SK-N-SH treated with all-trans-retinoic acid at 6 μM for 48 hours (cell line): ENCODE results near the gene NEDD4.
"Not testable (repeated sequence)": the region's sequence is repeated elsewhere in the genome, so short reads cannot be mapped to it uniquely, and the experiment has no call there.

Experiments
- ATAC-seq: fragments of 200-7000 bp; cut with Tn5 transposase; 3 replicates; pipeline ENCODE4 v1.9.1; 2020; ENCODE audit warnings: mild to moderate bottlenecking, moderate library complexity
- ARNTL ChIP-seq: fragments of 450-650 bp; formaldehyde crosslinking; IDR thresholded peaks from 2 replicates; pipeline ENCODE4 v1.5.0; 2020; ENCODE audit warnings: low read depth, mild to moderate bottlenecking, moderate library complexity, borderline replicate concordance
- BACH2 ChIP-seq: fragments of 250-450 bp; sonication (Bioruptor Pico); IDR thresholded peaks from 2 replicates; pipeline ENCODE4 v1.9.0; 2021; ENCODE audit warnings: mild to moderate bottlenecking, borderline replicate concordance
- ESRRG ChIP-seq: fragments of 250-450 bp; sonication (Bioruptor Pico); IDR thresholded peaks from 2 replicates; pipeline ENCODE4 v1.6.1; 2021; ENCODE audit warnings: mild to moderate bottlenecking
- GLIS3 ChIP-seq: fragments of 250-450 bp; sonication (Bioruptor Pico); IDR thresholded peaks from 2 replicates; pipeline ENCODE4 v1.5.0; 2020; ENCODE audit warnings: mild to moderate bottlenecking, moderate library complexity
- ISL1 ChIP-seq: fragments of 250-450 bp; sonication (Bioruptor Pico); IDR thresholded peaks from 2 replicates; pipeline ENCODE4 v2.1.2; 2022; ENCODE audit warnings: mild to moderate bottlenecking, moderate library complexity
- OSR1 ChIP-seq: fragments of 250-450 bp; sonication (Bioruptor Pico); IDR thresholded peaks from 2 replicates; pipeline ENCODE4 v1.8.0; 2022; ENCODE audit warnings: moderate library complexity, mild to moderate bottlenecking, inconsistent platforms
- PPARA ChIP-seq: fragments of 250-450 bp; sonication (Bioruptor Pico); IDR thresholded peaks from 2 replicates; pipeline ENCODE4 v1.5.0; 2020; ENCODE audit warnings: mild to moderate bottlenecking, borderline replicate concordance
- RARB ChIP-seq: fragments of 250-450 bp; sonication (Bioruptor Pico); IDR thresholded peaks from 2 replicates; pipeline ENCODE4 v1.8.0; 2021; ENCODE audit warnings: mild to moderate bottlenecking, moderate library complexity
- SNAI2 ChIP-seq: fragments of 250-450 bp; sonication (Bioruptor Pico); IDR thresholded peaks from 2 replicates; pipeline ENCODE4 v1.5.0; 2020; ENCODE audit warnings: mild to moderate bottlenecking, moderate library complexity
- TCF4 ChIP-seq: fragments of 250-450 bp; sonication (Bioruptor Pico); IDR thresholded peaks from 2 replicates; pipeline ENCODE4 v1.8.0; 2021; ENCODE audit warnings: mild to moderate bottlenecking, moderate library complexity, borderline replicate concordance
- TOX ChIP-seq: fragments of 250-450 bp; sonication (Bioruptor Pico); IDR thresholded peaks from 2 replicates; pipeline ENCODE4 v1.8.0; 2021; ENCODE audit warnings: mild to moderate bottlenecking, moderate library complexity, borderline replicate concordance
- ZC3H10 ChIP-seq: fragments of 250-450 bp; sonication (Bioruptor Pico); IDR thresholded peaks from 2 replicates; pipeline ENCODE4 v1.5.1; 2021; ENCODE audit warnings: mild to moderate bottlenecking, moderate library complexity
- ZFP3 ChIP-seq: fragments of 250-450 bp; sonication (Bioruptor Pico); IDR thresholded peaks from 2 replicates; pipeline ENCODE4 v1.5.0; 2020; ENCODE audit warnings: mild to moderate bottlenecking, moderate library complexity
- ZFP30 ChIP-seq: fragments of 450-650 bp; formaldehyde crosslinking; IDR thresholded peaks from 2 replicates; pipeline ENCODE4 v1.5.0; 2022; ENCODE audit warnings: mild to moderate bottlenecking, moderate library complexity
- ZNF565 ChIP-seq: fragments of 450-650 bp; formaldehyde crosslinking; conservative IDR thresholded peaks from 2 replicates; pipeline ENCODE4 v1.5.0; 2020; ENCODE audit warnings: low read depth, mild to moderate bottlenecking, moderate library complexity
- ZNF8 ChIP-seq: fragments of 450-650 bp; formaldehyde crosslinking; IDR thresholded peaks from 2 replicates; pipeline ENCODE4 v1.5.0; 2020; ENCODE audit warnings: mild to moderate bottlenecking, moderate library complexity
- TF ChIP-seq, protein P1 (sequence below): fragments of 250-450 bp; sonication (Bioruptor Pico); IDR thresholded peaks from 2 replicates; pipeline ENCODE4 v1.8.0; 2020; ENCODE audit warnings: mild to moderate bottlenecking, moderate library complexity, borderline replicate concordance
- TF ChIP-seq, protein P2 (sequence below): fragments of 250-450 bp; sonication (Bioruptor Pico); IDR thresholded peaks from 2 replicates; pipeline ENCODE4 v1.5.1; 2020; ENCODE audit warnings: low read depth, mild to moderate bottlenecking, moderate library complexity
- TF ChIP-seq, protein P3 (sequence below): fragments of 250-450 bp; sonication (Bioruptor Pico); IDR thresholded peaks from 2 replicates; pipeline ENCODE4 v1.5.0; 2020; ENCODE audit warnings: mild to moderate bottlenecking, moderate library complexity

Gene NEDD4

DNA sequence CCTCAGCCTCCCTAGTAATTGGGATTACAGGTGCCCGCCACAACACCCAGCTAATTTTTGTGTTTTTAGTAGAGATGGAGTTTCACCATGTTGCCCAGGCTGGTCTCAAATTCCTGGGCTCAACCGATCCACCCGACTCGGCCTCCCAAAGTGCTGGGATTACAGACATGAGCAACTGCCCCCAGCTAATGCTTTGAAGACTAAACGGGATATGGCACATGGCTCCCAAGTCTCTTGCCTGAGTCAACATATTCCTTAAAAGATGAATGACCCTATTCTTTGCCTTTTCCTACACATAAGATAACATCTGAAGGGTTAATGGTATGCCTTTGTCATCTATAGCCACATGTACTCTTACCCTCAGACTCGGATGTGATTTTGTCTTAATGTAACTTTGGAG is 38.4 kb upstream of the NEDD4 start:
- TF ChIP-seq ZC3H10 (CRISPR knock-in tag) (no peak), ESRRG (no peak), SNAI2 (CRISPR knock-in tag) (no peak), ZNF8 (CRISPR knock-in tag) (no peak)
- TF ChIP-seq, protein P1, sequence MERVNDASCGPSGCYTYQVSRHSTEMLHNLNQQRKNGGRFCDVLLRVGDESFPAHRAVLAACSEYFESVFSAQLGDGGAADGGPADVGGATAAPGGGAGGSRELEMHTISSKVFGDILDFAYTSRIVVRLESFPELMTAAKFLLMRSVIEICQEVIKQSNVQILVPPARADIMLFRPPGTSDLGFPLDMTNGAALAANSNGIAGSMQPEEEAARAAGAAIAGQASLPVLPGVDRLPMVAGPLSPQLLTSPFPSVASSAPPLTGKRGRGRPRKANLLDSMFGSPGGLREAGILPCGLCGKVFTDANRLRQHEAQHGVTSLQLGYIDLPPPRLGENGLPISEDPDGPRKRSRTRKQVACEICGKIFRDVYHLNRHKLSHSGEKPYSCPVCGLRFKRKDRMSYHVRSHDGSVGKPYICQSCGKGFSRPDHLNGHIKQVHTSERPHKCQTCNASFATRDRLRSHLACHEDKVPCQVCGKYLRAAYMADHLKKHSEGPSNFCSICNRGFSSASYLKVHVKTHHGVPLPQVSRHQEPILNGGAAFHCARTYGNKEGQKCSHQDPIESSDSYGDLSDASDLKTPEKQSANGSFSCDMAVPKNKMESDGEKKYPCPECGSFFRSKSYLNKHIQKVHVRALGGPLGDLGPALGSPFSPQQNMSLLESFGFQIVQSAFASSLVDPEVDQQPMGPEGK = no peak

DNA sequence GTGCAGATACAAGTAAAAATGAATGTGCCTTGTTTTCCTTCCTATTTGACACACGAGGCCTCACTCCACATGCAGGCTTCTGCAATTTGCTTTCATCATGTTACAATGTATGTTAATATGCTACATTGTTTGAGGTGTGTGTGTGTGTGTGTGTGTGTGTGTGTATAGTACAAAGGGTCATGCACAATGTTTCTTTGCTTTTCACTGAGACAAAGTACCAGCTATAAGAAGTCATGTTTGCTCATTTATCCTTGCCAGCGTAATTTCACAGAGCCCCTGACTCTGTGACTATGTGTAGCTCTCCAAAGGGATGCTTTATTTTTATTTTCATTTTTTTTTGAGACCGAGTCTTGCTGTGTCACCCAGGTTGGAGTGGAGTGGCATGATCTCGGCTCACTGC is 38.0 kb upstream of the NEDD4 start:
- TF ChIP-seq, protein P2, sequence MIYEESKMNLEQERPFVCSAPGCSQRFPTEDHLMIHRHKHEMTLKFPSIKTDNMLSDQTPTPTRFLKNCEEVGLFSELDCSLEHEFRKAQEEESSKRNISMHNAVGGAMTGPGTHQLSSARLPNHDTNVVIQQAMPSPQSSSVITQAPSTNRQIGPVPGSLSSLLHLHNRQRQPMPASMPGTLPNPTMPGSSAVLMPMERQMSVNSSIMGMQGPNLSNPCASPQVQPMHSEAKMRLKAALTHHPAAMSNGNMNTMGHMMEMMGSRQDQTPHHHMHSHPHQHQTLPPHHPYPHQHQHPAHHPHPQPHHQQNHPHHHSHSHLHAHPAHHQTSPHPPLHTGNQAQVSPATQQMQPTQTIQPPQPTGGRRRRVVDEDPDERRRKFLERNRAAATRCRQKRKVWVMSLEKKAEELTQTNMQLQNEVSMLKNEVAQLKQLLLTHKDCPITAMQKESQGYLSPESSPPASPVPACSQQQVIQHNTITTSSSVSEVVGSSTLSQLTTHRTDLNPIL = no peak
- TF ChIP-seq PPARA (CRISPR knock-in tag) (no peak), BACH2 (CRISPR knock-in tag) (no peak), ZFP3 (CRISPR knock-in tag) (no peak), SNAI2 (CRISPR knock-in tag) (no peak), OSR1 (CRISPR knock-in tag) (no peak), GLIS3 (CRISPR knock-in tag) (no peak), TOX (CRISPR knock-in tag) (no peak), ZNF565 (CRISPR knock-in tag) (no peak), ARNTL (CRISPR knock-in tag) (no peak), TCF4 (no peak), RARB (CRISPR knock-in tag) (no peak), ESRRG (no peak)
- TF ChIP-seq, all 23 proteins: peak for 0
- no peak for ATAC-seq

More for the DNA sequence above, 38.4 kb upstream of the NEDD4 start:
- ATAC-seq = no peak

DNA sequence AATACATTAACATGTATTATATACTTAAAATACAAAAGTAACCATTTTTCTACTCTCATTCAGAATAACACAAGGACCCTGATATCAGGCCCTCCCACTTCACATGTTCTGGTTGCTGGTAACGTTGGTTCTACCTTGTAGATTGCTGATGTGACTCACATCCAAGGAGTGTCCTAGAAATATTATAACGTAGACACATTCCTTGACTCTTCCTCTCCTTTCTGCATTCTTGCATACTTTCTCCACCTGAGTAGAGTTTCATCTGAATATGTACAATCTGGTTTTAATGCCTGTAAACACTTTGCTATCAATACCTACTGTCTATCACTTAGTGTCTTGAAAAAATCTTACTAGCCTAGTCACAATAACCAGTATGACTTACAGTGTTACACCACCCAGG is 35.0 kb upstream of the NEDD4 start:
- TF ChIP-seq ISL1 (CRISPR knock-in tag) (no peak), TOX (CRISPR knock-in tag) (no peak), OSR1 (CRISPR knock-in tag) (no peak), ZNF8 (CRISPR knock-in tag) (no peak), TCF4 (no peak)
- TF ChIP-seq, protein P3, sequence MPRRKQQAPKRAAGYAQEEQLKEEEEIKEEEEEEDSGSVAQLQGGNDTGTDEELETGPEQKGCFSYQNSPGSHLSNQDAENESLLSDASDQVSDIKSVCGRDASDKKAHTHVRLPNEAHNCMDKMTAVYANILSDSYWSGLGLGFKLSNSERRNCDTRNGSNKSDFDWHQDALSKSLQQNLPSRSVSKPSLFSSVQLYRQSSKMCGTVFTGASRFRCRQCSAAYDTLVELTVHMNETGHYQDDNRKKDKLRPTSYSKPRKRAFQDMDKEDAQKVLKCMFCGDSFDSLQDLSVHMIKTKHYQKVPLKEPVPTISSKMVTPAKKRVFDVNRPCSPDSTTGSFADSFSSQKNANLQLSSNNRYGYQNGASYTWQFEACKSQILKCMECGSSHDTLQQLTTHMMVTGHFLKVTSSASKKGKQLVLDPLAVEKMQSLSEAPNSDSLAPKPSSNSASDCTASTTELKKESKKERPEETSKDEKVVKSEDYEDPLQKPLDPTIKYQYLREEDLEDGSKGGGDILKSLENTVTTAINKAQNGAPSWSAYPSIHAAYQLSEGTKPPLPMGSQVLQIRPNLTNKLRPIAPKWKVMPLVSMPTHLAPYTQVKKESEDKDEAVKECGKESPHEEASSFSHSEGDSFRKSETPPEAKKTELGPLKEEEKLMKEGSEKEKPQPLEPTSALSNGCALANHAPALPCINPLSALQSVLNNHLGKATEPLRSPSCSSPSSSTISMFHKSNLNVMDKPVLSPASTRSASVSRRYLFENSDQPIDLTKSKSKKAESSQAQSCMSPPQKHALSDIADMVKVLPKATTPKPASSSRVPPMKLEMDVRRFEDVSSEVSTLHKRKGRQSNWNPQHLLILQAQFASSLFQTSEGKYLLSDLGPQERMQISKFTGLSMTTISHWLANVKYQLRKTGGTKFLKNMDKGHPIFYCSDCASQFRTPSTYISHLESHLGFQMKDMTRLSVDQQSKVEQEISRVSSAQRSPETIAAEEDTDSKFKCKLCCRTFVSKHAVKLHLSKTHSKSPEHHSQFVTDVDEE (CRISPR knock-in tag) = no peak
- no peak for ATAC-seq

DNA sequence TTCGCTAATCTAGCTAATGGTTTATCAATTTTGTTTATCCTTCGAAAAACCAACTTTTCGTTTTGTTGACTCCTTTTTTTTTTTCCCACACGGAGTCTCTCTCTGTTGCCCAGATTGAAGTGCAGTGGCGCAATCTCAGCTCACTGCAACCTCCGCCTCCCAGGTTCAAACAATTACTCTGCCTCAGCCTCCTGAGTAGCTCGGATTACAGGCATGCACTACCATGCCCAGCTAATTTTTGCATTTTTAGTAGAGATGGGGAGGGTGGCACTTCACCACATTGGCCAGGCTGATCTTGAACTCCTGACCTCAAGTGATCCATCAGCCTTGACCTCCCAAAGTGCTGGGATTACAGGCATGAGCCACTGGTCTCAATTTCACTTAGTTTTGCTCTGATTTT is 29.7 kb upstream of the NEDD4 start:
- not testable (repeated sequence) for ATAC-seq

DNA sequence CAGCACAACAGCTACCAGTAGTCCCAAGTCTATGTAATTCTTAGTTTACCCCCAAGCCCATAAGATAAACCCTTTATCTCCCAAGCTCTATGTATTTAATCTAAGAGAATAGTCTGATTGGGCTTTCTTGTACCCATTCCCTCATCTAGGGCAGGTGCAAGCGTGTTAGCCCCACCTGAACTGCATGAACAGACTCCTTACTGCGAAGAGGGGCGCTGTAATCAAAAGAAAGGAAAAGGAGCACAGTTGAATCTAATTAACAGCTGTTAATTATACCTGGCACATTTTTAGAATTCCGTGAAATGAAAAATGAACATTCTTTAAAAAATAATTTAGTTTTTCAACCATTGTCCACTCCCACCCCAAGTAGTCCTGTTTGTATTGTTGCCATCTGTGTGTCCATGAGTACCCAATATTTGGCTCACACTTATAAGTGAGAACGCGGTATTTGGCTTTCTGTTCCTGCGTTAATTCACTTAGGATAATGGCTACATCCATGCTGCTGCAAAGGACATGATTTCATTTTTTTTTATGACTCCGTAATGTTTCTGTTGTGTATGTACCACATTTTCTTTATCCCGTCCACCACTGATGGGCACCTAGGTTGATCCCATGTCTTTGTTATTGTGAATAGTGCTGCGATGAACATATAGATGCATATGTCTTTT is 26.5 kb upstream of the NEDD4 start:
- no peak for ATAC-seq
- TF ChIP-seq TCF4 (no peak), ESRRG (no peak), BACH2 (CRISPR knock-in tag) (no peak), ZFP30 (CRISPR knock-in tag) (no peak), ZFP3 (CRISPR knock-in tag) (no peak)
- TF ChIP-seq, protein P2 = no peak
